ENCODE measurements around the gene PTPN3. TPM values are rescaled to one million over a fixed set of nuclear protein-coding genes. Genes with fewer than 3 reads are reported as not detected.

The PTPN3 gene
- total RNA-seq, 1 experiment from 2014 or later = 10.4 TPM

DNA sequence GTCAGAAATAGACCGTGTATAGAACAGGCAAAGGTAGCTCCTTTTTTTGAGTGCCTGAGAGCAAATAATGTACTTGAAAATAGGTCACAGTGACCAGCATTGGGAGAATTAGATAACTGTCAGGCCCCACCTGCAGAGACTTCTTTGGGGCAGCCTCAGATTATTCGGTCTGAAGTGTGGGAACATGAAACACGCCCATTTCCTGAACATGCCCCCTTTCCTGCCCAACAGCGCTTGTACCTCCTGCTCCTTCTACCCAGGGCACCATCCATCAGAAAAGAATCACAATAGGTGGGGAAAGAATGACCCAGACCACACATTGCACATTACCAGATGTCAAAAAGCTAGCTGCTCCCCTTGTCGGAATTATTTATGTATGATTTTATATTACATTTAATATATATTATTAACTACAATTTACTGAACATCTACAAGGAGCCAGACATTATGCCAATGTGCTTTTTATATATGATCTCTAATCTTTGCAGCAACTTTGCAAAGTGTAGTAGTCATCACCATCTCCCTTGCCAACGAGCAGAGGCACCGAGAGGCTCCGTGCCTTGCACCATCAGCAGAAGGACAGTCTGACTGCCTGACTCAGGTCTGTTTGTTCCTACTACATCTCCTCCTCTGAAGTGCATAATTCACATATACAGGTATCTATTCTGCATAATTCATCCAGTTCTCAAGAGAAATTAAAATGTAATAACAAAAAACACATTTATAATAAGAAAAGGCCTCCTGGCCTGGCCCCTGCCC lies 39.5 kb downstream of the PTPN3 start:
- H3K9me3 ChIP-seq (ENCODE audit: control insufficient read depth, insufficient read depth, low read depth, low read length) = no peaks in the 10 kb centered on the region
- intact Hi-C loops (cut with micrococcal nuclease; ENCODE audit: unreplicated experiment) (no loop called here), in situ Hi-C loops (cut with HindIII; ENCODE audit: low pct_unique_long_range_greater_than_20kb, low sequenced_read_pairs) (no loop called here)
- H3K27me3 ChIP-seq (ENCODE audit: control insufficient read depth, insufficient read depth, low read length) = no peaks in the 10 kb centered on the region
- BruUV-seq (replicated peaks) = no TSS peak
- no peaks in the 10 kb centered on the region for H3K36me3 ChIP-seq (ENCODE audit: control insufficient read depth, insufficient read depth, low read length)
- ATAC-seq (no peak), DNase-seq (ENCODE audit: low read depth, low spot score) (no peak)
- POLR2A ChIA-PET = no interaction called here
- H3K4me3 ChIP-seq (ENCODE audit: low read depth in 2 of 2, low read length in 2 of 2) = no peak overlapping the region
- TF ChIP-seq, protein P1, sequence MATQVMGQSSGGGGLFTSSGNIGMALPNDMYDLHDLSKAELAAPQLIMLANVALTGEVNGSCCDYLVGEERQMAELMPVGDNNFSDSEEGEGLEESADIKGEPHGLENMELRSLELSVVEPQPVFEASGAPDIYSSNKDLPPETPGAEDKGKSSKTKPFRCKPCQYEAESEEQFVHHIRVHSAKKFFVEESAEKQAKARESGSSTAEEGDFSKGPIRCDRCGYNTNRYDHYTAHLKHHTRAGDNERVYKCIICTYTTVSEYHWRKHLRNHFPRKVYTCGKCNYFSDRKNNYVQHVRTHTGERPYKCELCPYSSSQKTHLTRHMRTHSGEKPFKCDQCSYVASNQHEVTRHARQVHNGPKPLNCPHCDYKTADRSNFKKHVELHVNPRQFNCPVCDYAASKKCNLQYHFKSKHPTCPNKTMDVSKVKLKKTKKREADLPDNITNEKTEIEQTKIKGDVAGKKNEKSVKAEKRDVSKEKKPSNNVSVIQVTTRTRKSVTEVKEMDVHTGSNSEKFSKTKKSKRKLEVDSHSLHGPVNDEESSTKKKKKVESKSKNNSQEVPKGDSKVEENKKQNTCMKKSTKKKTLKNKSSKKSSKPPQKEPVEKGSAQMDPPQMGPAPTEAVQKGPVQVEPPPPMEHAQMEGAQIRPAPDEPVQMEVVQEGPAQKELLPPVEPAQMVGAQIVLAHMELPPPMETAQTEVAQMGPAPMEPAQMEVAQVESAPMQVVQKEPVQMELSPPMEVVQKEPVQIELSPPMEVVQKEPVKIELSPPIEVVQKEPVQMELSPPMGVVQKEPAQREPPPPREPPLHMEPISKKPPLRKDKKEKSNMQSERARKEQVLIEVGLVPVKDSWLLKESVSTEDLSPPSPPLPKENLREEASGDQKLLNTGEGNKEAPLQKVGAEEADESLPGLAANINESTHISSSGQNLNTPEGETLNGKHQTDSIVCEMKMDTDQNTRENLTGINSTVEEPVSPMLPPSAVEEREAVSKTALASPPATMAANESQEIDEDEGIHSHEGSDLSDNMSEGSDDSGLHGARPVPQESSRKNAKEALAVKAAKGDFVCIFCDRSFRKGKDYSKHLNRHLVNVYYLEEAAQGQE (IDR thresholded peaks at IDR 0.05; ENCODE audit: insufficient read depth in 1 of 2, low read depth in 2 of 2, low read length in 1 of 2) = no peak
- TF ChIP-seq POLR2AphosphoS5 (IDR thresholded peaks at IDR 0.05; ENCODE audit: low read depth, low read length) (no peak), SIN3A (IDR thresholded peaks at IDR 0.05; ENCODE audit: borderline replicate concordance, insufficient read depth, low read depth, low read length) (no peak), TCF7L2 (IDR thresholded peaks at IDR 0.05; ENCODE audit: low read depth, low read length) (no peak)
- TF ChIP-seq, protein P2, sequence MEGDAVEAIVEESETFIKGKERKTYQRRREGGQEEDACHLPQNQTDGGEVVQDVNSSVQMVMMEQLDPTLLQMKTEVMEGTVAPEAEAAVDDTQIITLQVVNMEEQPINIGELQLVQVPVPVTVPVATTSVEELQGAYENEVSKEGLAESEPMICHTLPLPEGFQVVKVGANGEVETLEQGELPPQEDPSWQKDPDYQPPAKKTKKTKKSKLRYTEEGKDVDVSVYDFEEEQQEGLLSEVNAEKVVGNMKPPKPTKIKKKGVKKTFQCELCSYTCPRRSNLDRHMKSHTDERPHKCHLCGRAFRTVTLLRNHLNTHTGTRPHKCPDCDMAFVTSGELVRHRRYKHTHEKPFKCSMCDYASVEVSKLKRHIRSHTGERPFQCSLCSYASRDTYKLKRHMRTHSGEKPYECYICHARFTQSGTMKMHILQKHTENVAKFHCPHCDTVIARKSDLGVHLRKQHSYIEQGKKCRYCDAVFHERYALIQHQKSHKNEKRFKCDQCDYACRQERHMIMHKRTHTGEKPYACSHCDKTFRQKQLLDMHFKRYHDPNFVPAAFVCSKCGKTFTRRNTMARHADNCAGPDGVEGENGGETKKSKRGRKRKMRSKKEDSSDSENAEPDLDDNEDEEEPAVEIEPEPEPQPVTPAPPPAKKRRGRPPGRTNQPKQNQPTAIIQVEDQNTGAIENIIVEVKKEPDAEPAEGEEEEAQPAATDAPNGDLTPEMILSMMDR (IDR thresholded peaks at IDR 0.05) = no peak
- CTCF ChIA-PET = interaction anchor here (0.5 kb wide), 1 partner anchor 17 kb away, joined by 3 read pairs; no protein-coding TSS in a partner anchor
- H3K27ac ChIP-seq (ENCODE audit: low read length) = no peak overlapping the region
- no peaks in the 10 kb centered on the region; the same call in 1 of the 2 replicates for H3K4me1 ChIP-seq (ENCODE audit: control insufficient read depth, insufficient read depth, low read length)

DNA sequence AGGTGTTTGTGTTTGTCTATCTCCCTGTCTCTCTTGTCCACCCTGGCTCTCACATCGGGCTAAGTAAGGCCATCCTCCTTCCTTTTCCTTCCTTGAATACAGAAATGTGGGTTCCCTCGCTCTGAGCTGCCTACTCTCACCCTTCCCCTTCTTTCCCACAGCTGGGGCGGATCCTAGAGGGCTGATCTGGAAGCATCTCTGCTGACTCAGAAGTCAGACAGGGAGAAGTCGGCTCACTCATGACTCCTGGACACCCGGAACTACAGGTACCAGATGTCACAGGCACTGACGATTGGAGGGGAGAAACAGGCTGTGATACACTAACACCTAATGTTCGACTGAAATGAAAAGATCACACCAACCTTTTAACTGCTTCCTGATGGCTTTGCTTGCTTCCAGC lies 41.3 kb downstream of the PTPN3 start:
- Histone ChIP-seq H3K4me1 (ENCODE audit: control insufficient read depth, insufficient read depth, low read length) (peaks cover 5% of the 10 kb centered on the region), H3K4me3 (ENCODE audit: low read depth in 2 of 2, low read length in 2 of 2) (no peak overlapping the region), H3K36me3 (ENCODE audit: control insufficient read depth, insufficient read depth, low read length) (no peaks in the 10 kb centered on the region), H3K9me3 (ENCODE audit: control insufficient read depth, insufficient read depth, low read depth, low read length) (no peaks in the 10 kb centered on the region), H3K27ac (ENCODE audit: low read length) (no peak overlapping the region), H3K27me3 (ENCODE audit: control insufficient read depth, insufficient read depth, low read length) (no peaks in the 10 kb centered on the region)
- ATAC-seq = no peak
- CTCF ChIA-PET = no interaction called here
- in situ Hi-C loops (cut with HindIII; ENCODE audit: low pct_unique_long_range_greater_than_20kb, low sequenced_read_pairs) (no loop called here), intact Hi-C loops (cut with micrococcal nuclease; ENCODE audit: unreplicated experiment) (no loop called here)
- TF ChIP-seq, protein P1 (IDR thresholded peaks at IDR 0.05; ENCODE audit: insufficient read depth in 1 of 2, low read depth in 2 of 2, low read length in 1 of 2) = no peak
- no peak for TF ChIP-seq TCF7L2 (IDR thresholded peaks at IDR 0.05; ENCODE audit: low read depth, low read length)
- no TSS peak for BruUV-seq (replicated peaks)
- POLR2A ChIA-PET = no interaction called here
- no peak for DNase-seq (ENCODE audit: low read depth, low spot score)
